Muscle layer of colon (tissue), 2 donors: Measurements from ENCODE around the gene ROR2.
"Not testable (repeated sequence)": the region's sequence is repeated elsewhere in the genome, so short reads cannot be mapped to it uniquely, and the experiment has no call there.

ENCODE experiments used
- H3K27ac ChIP-seq: one replicate; pipeline ENCODE4 v1.7.0; 2013; ENCODE audit warnings: low read depth, mild to moderate bottlenecking, low read length, moderate library complexity
- H3K27me3 ChIP-seq, 2 donors: one replicate each; pipeline ENCODE4 v1.7.0; 2013; ENCODE audit warnings: low read length in 2 of 2, mild to moderate bottlenecking in 2 of 2; ENCODE audit not compliant: insufficient read depth in 2 of 2, control insufficient read depth in 1 of 2
- H3K36me3 ChIP-seq: one replicate; pipeline ENCODE4 v1.7.0; 2013; ENCODE audit warnings: mild to moderate bottlenecking, low read length; ENCODE audit not compliant: insufficient read depth
- H3K4me1 ChIP-seq: one replicate; pipeline ENCODE4 v1.7.0; 2013; ENCODE audit warnings: mild to moderate bottlenecking, low read length; ENCODE audit not compliant: insufficient read depth
- H3K4me3 ChIP-seq, 2 donors: one replicate each; pipeline ENCODE4 v1.7.0; 2013; ENCODE audit warnings: low read length in 2 of 2, low read depth in 1 of 2, mild to moderate bottlenecking in 1 of 2, moderate library complexity in 1 of 2
- H3K9ac ChIP-seq: one replicate; pipeline ENCODE4 v1.7.0; 2013; ENCODE audit warnings: low read length
- H3K9me3 ChIP-seq: one replicate; pipeline ENCODE4 v1.7.0; 2013; ENCODE audit warnings: mild to moderate bottlenecking, low read length
- donor health status: abdominal sarcoma.
- donor health status: Adenocarcinoma of cecum.

The ROR2 gene

GRCh38 chr9:91555132-91555531 is 394.9 kb downstream of the ROR2 start:
- Histone ChIP-seq H3K9ac (no peak overlapping the region), H3K4me1 (peaks cover 6% of the 10 kb centered on the region), H3K27me3 (no peaks in the 10 kb centered on the region)

GRCh38 chr9:91549177-91549576 is 400.9 kb downstream of the ROR2 start:
- H3K9ac ChIP-seq, result no peak overlapping the region
- no peaks in the 10 kb centered on the region for H3K9me3 ChIP-seq
- H3K4me1 ChIP-seq, result no peaks in the 10 kb centered on the region
- no peaks in the 10 kb centered on the region for H3K36me3 ChIP-seq
- no peak overlapping the region for H3K4me3 ChIP-seq
- H3K27ac ChIP-seq, result no peak overlapping the region
- H3K27me3 ChIP-seq, result no peaks in the 10 kb centered on the region

More at GRCh38 chr9:91555132-91555531, 394.9 kb downstream of the ROR2 start:
- no peaks in the 10 kb centered on the region for H3K9me3 ChIP-seq
- H3K4me3 ChIP-seq, result no peak overlapping the region
- no peak overlapping the region for H3K27ac ChIP-seq
- no peaks in the 10 kb centered on the region for H3K36me3 ChIP-seq

GRCh38 chr9:91547081-91547480 is 402.9 kb downstream of the ROR2 start:
- Histone ChIP-seq H3K4me1 (no peaks in the 10 kb centered on the region), H3K4me3 (no peak overlapping the region), H3K9me3 (no peaks in the 10 kb centered on the region), H3K27me3 (no peaks in the 10 kb centered on the region), H3K36me3 (no peaks in the 10 kb centered on the region), H3K27ac (no peak overlapping the region), H3K9ac (no peak overlapping the region)

- Histone ChIP-seq H3K27me3 (no peaks in the 10 kb centered on the region), H3K9ac (no peak overlapping the region), H3K4me3 (no peak overlapping the region), H3K36me3 (no peaks in the 10 kb centered on the region), H3K4me1 (no peaks in the 10 kb centered on the region), H3K27ac (no peak overlapping the region), H3K9me3 (no peaks in the 10 kb centered on the region)
These were observed 403.5 kb downstream of the ROR2 start for GRCh38 chr9:91546574-91546973.

- no peak overlapping the region for H3K4me3 ChIP-seq
These were observed 408.3 kb downstream of the ROR2 start for GRCh38 chr9:91541734-91542133.

GRCh38 chr9:91540506-91540905 is 409.5 kb downstream of the ROR2 start:
- H3K4me1 ChIP-seq, H3K9ac ChIP-seq, H3K36me3 ChIP-seq, H3K4me3 ChIP-seq, H3K9me3 ChIP-seq, H3K27me3 ChIP-seq, H3K27ac ChIP-seq: not testable (repeated sequence)

More at GRCh38 chr9:91541734-91542133, 408.3 kb downstream of the ROR2 start:
- H3K27ac ChIP-seq, result no peak overlapping the region
- H3K4me1 ChIP-seq, result no peaks in the 10 kb centered on the region
- H3K9me3 ChIP-seq, result no peaks in the 10 kb centered on the region
- H3K36me3 ChIP-seq, result no peaks in the 10 kb centered on the region
- no peak overlapping the region for H3K9ac ChIP-seq
- H3K27me3 ChIP-seq, result no peaks in the 10 kb centered on the region

- no peak overlapping the region for H3K4me3 ChIP-seq
- H3K27me3 ChIP-seq, result no peaks in the 10 kb centered on the region
- no peaks in the 10 kb centered on the region for H3K36me3 ChIP-seq
- no peaks in the 10 kb centered on the region for H3K9me3 ChIP-seq
- no peak overlapping the region for H3K9ac ChIP-seq
- H3K4me1 ChIP-seq, result no peaks in the 10 kb centered on the region
- no peak overlapping the region for H3K27ac ChIP-seq
These were observed 413.8 kb downstream of the ROR2 start for GRCh38 chr9:91536211-91536691.

- Histone ChIP-seq H3K4me3 (no peak overlapping the region), H3K36me3 (no peaks in the 10 kb centered on the region), H3K4me1 (no peaks in the 10 kb centered on the region), H3K9me3 (no peaks in the 10 kb centered on the region), H3K27me3 (no peaks in the 10 kb centered on the region), H3K27ac (no peak overlapping the region), H3K9ac (no peak overlapping the region)
These were observed 415.7 kb downstream of the ROR2 start for GRCh38 chr9:91534374-91534773.

- H3K27me3 ChIP-seq, result no peaks in the 10 kb centered on the region
- no peaks in the 10 kb centered on the region for H3K4me1 ChIP-seq
- no peaks in the 10 kb centered on the region for H3K36me3 ChIP-seq
- no peak overlapping the region for H3K4me3 ChIP-seq
- no peak overlapping the region for H3K27ac ChIP-seq
- H3K9me3 ChIP-seq, result no peaks in the 10 kb centered on the region
- H3K9ac ChIP-seq, result no peak overlapping the region
These were observed 416.6 kb downstream of the ROR2 start for GRCh38 chr9:91533382-91533781.

GRCh38 chr9:91532325-91532724 is 417.7 kb downstream of the ROR2 start:
- no peaks in the 10 kb centered on the region for H3K36me3 ChIP-seq
- no peaks in the 10 kb centered on the region for H3K4me1 ChIP-seq
- H3K9me3 ChIP-seq, result no peaks in the 10 kb centered on the region
- H3K4me3 ChIP-seq, result no peak overlapping the region
- H3K9ac ChIP-seq, result no peak overlapping the region
- no peak overlapping the region for H3K27ac ChIP-seq
- H3K27me3 ChIP-seq, result no peaks in the 10 kb centered on the region

- H3K9ac ChIP-seq, result no peak overlapping the region
These were observed 419.2 kb downstream of the ROR2 start for GRCh38 chr9:91530829-91531228.

GRCh38 chr9:91522481-91522880 is 427.5 kb downstream of the ROR2 start:
- Histone ChIP-seq H3K36me3 (no peaks in the 10 kb centered on the region), H3K9me3 (no peaks in the 10 kb centered on the region), H3K9ac (no peak overlapping the region), H3K4me3 (no peak overlapping the region), H3K27ac (no peak overlapping the region), H3K27me3 (no peaks in the 10 kb centered on the region), H3K4me1 (peaks cover 5% of the 10 kb centered on the region)

More at GRCh38 chr9:91530829-91531228, 419.2 kb downstream of the ROR2 start:
- H3K4me1 ChIP-seq, result no peaks in the 10 kb centered on the region
- no peaks in the 10 kb centered on the region for H3K36me3 ChIP-seq
- no peak overlapping the region for H3K4me3 ChIP-seq
- H3K27me3 ChIP-seq, result no peaks in the 10 kb centered on the region
- no peak overlapping the region for H3K27ac ChIP-seq
- no peaks in the 10 kb centered on the region for H3K9me3 ChIP-seq
